Measurements from ENCODE around the gene KIF6.

Gene KIF6

DNA sequence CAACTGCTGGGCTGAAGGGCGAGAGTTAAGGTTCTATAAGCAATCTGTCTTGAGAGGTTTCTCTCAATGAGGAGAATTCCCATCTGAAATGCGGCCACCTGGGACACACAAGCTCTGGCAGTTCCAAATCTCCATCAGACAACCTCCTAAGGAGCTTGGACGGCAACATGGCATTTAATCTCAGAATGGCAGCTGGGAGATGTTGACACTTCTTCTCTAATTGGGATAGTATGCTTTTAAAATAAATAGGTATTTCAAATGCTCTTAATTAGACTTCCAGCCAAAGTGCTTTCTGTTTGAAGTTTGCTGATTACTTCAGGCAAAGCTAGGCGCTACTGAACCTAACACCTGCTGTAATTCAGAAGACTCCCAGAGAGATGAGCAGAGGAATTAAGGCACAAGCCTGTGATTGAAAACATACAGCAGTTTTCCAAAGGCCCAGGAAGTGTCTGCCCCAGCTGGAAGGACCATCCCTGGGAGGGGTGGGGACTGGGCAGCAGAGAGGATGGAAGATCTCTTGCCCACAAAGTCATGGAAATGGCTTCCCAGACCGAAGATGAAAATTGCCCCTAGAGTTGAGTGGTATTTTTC, 343.6 kb downstream of the KIF6 start:
- Histone ChIP-seq H4K20me1 (ENCODE audit: low read depth, low read length) (no peaks in the 10 kb centered on the region), H3K9ac (ENCODE audit: low read length) (no peak overlapping the region), H3F3A (ENCODE audit: insufficient read depth) (no peaks in the 10 kb centered on the region), H3K9me2 (replicated peaks; ENCODE audit: insufficient read depth, low read length) (no peaks in the 10 kb centered on the region), H3K4me3 (ENCODE audit: insufficient read depth, low read length, poor library complexity, severe bottlenecking) (no peak overlapping the region), H3K4me2 (ENCODE audit: low read depth, low read length, poor library complexity, severe bottlenecking) (no peak overlapping the region), H3K27ac (ENCODE audit: low read depth, low read length) (no peak overlapping the region), H3K36me3 (ENCODE audit: low read length) (no peaks in the 10 kb centered on the region), H3K9me3 (ENCODE audit: insufficient read depth, low read length) (no peaks in the 10 kb centered on the region), H2AFZ (ENCODE audit: low read depth, low read length, severe bottlenecking) (no peak overlapping the region), H3K79me2 (ENCODE audit: insufficient read depth, low read length) (no peaks in the 10 kb centered on the region), H3K27me3 (ENCODE audit: low read length) (no peaks in the 10 kb centered on the region)
- no peak for TF ChIP-seq EZH2phosphoT487 (conservative IDR thresholded peaks at IDR 0.05; ENCODE audit: low read length)
- TF ChIP-seq, protein P1, sequence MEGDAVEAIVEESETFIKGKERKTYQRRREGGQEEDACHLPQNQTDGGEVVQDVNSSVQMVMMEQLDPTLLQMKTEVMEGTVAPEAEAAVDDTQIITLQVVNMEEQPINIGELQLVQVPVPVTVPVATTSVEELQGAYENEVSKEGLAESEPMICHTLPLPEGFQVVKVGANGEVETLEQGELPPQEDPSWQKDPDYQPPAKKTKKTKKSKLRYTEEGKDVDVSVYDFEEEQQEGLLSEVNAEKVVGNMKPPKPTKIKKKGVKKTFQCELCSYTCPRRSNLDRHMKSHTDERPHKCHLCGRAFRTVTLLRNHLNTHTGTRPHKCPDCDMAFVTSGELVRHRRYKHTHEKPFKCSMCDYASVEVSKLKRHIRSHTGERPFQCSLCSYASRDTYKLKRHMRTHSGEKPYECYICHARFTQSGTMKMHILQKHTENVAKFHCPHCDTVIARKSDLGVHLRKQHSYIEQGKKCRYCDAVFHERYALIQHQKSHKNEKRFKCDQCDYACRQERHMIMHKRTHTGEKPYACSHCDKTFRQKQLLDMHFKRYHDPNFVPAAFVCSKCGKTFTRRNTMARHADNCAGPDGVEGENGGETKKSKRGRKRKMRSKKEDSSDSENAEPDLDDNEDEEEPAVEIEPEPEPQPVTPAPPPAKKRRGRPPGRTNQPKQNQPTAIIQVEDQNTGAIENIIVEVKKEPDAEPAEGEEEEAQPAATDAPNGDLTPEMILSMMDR (IDR thresholded peaks at IDR 0.05; ENCODE audit: insufficient read depth, low read length, poor library complexity, severe bottlenecking) = no peak

DNA sequence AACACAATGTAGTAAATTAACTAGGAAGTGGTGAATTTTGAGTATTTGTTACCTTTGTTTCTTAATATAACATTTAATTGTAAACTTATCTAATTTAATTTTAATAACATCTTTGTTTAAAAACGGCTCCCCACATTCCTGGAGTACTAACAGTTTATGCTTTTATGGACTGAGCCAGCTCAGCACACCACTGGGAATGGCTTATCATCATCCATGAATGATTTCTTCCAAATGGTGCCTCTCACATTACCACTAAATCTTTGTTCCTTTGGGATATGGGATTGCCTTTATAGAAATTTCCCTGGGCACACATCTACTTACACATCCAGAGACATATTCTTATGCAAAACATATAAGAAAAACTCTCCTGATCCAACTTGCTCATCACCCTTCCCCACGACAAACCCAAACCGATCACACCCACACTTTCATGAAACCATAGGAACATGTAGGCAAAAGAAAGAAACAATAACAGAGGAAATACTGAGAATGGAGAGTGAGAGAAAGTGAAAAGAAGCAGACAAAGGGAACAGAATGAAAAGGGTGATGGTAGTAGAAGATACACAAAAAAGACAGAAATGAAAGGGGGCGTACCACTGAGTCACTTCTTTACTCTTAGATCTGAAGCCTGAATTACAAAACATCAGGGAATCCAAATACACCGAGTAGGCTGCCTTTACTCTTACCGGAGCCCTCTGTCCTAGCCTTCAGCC, 344.2 kb downstream of the KIF6 start:
- H3K4me2 ChIP-seq (ENCODE audit: low read depth, low read length, poor library complexity, severe bottlenecking) = no peak overlapping the region
- H2AFZ ChIP-seq (ENCODE audit: low read depth, low read length, severe bottlenecking) = no peak overlapping the region
- no peak overlapping the region for H3K27ac ChIP-seq (ENCODE audit: low read depth, low read length)
- H3K4me3 ChIP-seq (ENCODE audit: insufficient read depth, low read length, poor library complexity, severe bottlenecking) = no peak overlapping the region
- H3K27me3 ChIP-seq (ENCODE audit: low read length) = no peaks in the 10 kb centered on the region
- H3F3A ChIP-seq (ENCODE audit: insufficient read depth) = no peaks in the 10 kb centered on the region
- TF ChIP-seq, protein P1 (IDR thresholded peaks at IDR 0.05; ENCODE audit: insufficient read depth, low read length, poor library complexity, severe bottlenecking) = no peak
- no peak for TF ChIP-seq EZH2phosphoT487 (conservative IDR thresholded peaks at IDR 0.05; ENCODE audit: low read length)
- H3K36me3 ChIP-seq (ENCODE audit: low read length) = no peaks in the 10 kb centered on the region
- no peaks in the 10 kb centered on the region for H3K9me2 ChIP-seq (replicated peaks; ENCODE audit: insufficient read depth, low read length)
- H3K79me2 ChIP-seq (ENCODE audit: insufficient read depth, low read length) = no peaks in the 10 kb centered on the region
- H3K9me3 ChIP-seq (ENCODE audit: insufficient read depth, low read length) = no peaks in the 10 kb centered on the region
- H3K9ac ChIP-seq (ENCODE audit: low read length) = no peak overlapping the region
- H4K20me1 ChIP-seq (ENCODE audit: low read depth, low read length) = no peaks in the 10 kb centered on the region

DNA sequence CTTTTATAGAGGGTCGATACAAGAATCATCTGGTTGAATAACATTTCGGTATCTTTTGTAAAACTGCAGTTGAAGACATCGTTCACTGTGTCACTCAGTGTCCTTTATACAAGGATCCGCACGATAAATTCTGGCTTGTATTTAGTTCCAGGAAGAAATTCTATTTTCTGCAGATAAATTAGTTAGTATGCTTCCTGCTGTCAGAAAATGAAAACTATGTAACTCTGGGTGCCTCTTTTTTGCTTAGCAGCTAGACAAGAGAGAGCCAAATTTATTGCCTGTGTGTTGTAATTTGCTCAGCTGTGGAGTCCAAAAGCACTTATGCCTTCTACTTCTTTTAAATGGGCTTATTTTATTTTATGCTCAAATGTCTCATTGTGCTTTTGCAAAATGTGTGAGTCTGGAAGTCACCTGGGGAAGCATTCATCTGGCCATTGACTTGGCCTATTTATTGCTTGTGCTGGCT, 346.2 kb downstream of the KIF6 start:
- TF ChIP-seq, protein P1 (IDR thresholded peaks at IDR 0.05; ENCODE audit: insufficient read depth, low read length, poor library complexity, severe bottlenecking) = no peak
- no peak for TF ChIP-seq EZH2phosphoT487 (conservative IDR thresholded peaks at IDR 0.05; ENCODE audit: low read length)
- no peak overlapping the region for H3K9ac ChIP-seq (ENCODE audit: low read length)
- no peaks in the 10 kb centered on the region for H3K79me2 ChIP-seq (ENCODE audit: insufficient read depth, low read length)
- no peaks in the 10 kb centered on the region for H3F3A ChIP-seq (ENCODE audit: insufficient read depth)
- H3K4me2 ChIP-seq (ENCODE audit: low read depth, low read length, poor library complexity, severe bottlenecking) = no peak overlapping the region
- H3K36me3 ChIP-seq (ENCODE audit: low read length) = no peaks in the 10 kb centered on the region
- no peak overlapping the region for H3K4me3 ChIP-seq (ENCODE audit: insufficient read depth, low read length, poor library complexity, severe bottlenecking)
- H3K27me3 ChIP-seq (ENCODE audit: low read length) = no peaks in the 10 kb centered on the region
- H4K20me1 ChIP-seq (ENCODE audit: low read depth, low read length) = no peaks in the 10 kb centered on the region
- H2AFZ ChIP-seq (ENCODE audit: low read depth, low read length, severe bottlenecking) = no peak overlapping the region
- H3K27ac ChIP-seq (ENCODE audit: low read depth, low read length) = no peak overlapping the region
- H3K9me2 ChIP-seq (replicated peaks; ENCODE audit: insufficient read depth, low read length) = no peaks in the 10 kb centered on the region
- no peaks in the 10 kb centered on the region for H3K9me3 ChIP-seq (ENCODE audit: insufficient read depth, low read length)
